ENCODE measurements around the gene CPA1.

The CPA1 gene

DNA sequence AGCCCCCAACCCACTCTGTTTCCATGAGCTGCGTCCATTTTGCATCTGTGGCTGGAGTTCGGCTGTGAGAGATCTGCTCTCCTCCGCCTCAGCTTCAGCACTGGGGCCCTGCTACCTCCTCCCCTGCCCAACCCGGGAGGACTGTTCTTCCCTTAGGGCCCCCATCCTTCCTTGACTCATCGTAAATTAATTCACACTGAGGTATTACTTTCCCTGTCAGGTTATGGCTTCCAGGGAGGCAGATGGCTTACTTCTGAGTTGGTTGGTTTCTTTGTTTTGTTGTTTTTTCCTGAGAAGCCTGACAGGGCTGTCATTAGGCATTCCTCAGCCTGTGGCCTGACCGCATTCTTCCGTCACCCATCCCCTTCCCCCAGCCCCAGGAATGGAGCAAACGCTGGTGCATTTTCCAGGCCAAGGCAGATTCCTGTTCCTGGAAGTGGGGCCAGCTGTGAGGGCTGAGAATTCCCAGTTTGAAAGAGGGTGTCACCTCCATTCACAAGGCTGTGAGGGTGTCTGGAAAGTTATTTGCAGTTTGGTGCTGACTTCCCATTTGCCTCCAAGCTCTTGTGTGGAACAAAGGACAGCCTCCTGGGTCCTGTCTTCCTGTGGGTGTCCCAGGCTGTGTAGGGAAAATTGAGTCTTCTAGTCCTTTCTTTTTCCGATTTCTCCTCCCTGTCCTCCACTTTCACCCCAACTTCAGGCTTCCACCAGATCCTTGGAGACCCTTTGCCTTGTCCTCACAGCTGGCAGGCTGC is 24.0 kb upstream of the CPA1 start:
- no peak overlapping the region for H3K4me3 ChIP-seq (ENCODE audit: low read depth, low read length)
- no peak for DNase-seq (ENCODE audit: low read depth)
- TF ChIP-seq, protein P1, sequence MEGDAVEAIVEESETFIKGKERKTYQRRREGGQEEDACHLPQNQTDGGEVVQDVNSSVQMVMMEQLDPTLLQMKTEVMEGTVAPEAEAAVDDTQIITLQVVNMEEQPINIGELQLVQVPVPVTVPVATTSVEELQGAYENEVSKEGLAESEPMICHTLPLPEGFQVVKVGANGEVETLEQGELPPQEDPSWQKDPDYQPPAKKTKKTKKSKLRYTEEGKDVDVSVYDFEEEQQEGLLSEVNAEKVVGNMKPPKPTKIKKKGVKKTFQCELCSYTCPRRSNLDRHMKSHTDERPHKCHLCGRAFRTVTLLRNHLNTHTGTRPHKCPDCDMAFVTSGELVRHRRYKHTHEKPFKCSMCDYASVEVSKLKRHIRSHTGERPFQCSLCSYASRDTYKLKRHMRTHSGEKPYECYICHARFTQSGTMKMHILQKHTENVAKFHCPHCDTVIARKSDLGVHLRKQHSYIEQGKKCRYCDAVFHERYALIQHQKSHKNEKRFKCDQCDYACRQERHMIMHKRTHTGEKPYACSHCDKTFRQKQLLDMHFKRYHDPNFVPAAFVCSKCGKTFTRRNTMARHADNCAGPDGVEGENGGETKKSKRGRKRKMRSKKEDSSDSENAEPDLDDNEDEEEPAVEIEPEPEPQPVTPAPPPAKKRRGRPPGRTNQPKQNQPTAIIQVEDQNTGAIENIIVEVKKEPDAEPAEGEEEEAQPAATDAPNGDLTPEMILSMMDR (IDR thresholded peaks at IDR 0.05; ENCODE audit: low read depth, low read length, missing control alignments): no peak

DNA sequence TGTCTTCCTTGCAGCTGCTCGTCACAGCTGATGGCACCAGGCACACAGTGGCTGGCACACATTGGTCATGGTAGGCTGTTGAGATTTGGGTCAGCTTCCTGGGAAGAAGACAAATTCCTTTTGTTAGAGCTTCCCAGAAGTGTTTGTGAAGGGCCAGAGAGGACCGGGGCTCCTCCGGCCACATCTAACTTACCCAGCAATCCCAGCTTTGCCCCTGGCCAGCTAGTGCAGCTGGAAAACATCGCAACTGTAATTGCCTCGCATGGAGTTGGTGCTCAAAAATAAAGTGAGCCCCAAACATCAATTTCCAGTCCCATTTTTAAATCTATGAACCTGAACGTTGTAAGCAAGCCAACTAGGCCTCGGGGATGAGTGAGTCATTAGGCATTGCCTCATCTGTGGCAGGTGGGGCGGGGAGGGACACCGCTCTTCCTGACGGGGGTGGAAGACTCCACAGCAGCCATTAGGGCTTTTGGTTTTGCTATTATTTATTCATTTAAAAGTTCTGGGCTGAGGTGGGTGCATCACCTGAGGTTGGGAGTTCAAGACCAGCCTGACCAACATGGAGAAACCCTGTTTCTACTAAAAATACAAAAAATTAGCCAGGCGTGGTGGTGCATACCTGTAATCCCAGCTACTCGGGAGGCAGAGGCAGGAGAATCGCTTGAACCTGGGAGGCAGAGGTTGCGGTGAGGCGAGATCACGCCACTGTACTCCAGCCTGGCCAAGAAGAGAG is 23.2 kb upstream of the CPA1 start:
- no peak overlapping the region for H3K4me3 ChIP-seq (ENCODE audit: low read depth, low read length)
- TF ChIP-seq, protein P1 (IDR thresholded peaks at IDR 0.05; ENCODE audit: low read depth, low read length, missing control alignments): no peak
- DNase-seq (ENCODE audit: low read depth): no peak

DNA sequence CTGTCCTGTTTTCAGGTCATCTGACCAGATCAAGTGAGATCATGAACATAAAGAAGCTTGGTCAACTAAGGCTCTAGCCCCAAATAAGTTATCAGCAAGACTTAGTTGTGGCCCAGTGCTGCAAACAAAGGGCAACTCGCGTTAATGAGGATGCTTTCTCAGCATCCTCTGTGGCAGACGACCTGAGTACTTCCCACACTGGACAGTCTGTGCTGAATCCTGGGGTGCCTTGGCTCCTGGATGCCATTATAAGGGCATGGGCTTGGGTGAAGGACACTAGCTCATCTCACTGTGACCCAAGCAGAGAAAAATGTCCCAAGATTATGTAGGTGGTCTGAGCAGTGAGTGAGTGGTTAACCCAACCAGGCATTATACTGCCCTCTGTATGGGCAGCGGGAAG is 21.8 kb upstream of the CPA1 start:
- H3K4me3 ChIP-seq (ENCODE audit: low read depth, low read length): no peak overlapping the region
- TF ChIP-seq, protein P1 (IDR thresholded peaks at IDR 0.05; ENCODE audit: low read depth, low read length, missing control alignments): no peak
- DNase-seq (ENCODE audit: low read depth): no peak

DNA sequence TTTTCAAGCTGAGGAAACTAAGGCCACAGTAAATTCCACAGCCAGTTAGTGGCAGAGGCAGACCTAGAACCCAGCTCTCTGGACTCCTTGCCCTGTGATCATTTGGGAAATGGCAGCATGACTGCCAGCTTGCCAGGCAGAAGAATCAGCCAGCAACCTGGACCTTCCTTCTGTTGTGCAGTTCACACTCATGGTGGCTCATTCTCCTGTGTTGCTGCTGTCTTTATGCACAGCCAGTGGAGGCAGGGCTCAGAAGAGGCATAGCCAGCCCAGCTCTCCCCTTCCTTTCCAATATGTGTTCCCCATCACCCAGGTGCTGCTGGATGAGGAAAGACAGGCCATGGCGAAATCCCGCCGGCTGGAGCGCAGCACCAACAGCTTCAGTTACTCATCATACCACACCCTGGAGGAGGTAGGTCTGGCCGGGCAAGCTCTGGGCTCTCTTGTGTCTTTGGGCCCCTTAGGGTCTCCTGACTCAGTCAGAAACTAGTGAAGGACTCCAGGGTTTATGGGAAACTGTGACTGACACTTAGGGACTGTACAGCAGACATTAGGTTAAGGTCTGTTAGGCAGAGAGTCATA is 20.9 kb upstream of the CPA1 start:
- no peak overlapping the region for H3K4me3 ChIP-seq (ENCODE audit: low read depth, low read length)
- TF ChIP-seq, protein P1 (IDR thresholded peaks at IDR 0.05; ENCODE audit: low read depth, low read length, missing control alignments): no peak
- DNase-seq (ENCODE audit: low read depth): no peak

DNA sequence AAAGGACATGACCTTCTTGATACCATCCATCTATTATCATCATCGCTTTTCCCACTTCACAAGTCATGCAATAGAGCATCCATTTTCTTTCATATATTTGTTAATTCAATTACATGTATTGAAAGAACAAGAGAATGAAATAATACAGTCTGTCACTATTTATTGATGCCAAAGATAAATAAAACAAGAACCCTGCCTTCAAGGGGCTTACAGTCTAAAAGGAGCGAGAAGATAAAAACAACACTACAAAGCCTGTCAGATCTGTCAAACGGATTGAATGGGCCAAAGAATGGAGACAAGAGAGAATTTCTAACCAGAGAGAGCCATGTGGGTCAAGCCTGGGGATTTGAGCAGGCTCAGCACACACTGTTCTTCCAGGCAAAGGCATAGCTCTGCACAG is 19.8 kb upstream of the CPA1 start:
- TF ChIP-seq, protein P1 (IDR thresholded peaks at IDR 0.05; ENCODE audit: low read depth, low read length, missing control alignments): no peak
- H3K4me3 ChIP-seq (ENCODE audit: low read depth, low read length): no peak overlapping the region
- DNase-seq (ENCODE audit: low read depth): no peak

DNA sequence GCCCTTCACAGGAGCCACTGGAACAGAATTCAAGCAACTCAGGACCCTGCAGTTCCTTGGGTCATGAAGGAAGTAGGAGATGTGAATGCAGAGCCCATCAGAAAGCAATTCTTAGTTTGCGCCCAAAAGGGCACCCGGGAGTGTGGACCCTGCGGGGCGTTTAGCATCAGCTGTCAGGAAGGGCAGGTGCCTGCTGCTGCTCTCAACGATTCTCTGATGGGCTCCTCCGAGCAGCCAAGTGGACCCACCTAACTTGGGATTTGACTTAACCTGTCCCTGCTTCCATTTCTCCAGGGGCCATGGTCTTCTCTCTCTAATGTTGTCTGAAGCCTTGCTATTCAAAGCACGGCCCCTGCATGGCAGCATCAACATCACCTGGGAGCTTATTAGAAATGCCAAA is 18.6 kb upstream of the CPA1 start:
- TF ChIP-seq, protein P1 (IDR thresholded peaks at IDR 0.05; ENCODE audit: low read depth, low read length, missing control alignments): no peak
- no peak overlapping the region for H3K4me3 ChIP-seq (ENCODE audit: low read depth, low read length)
- DNase-seq (ENCODE audit: low read depth): no peak
